H1 (cell line): ENCODE results near the gene KRTAP20-3. TPM values are rescaled to one million over a fixed set of nuclear protein-coding genes. Genes with fewer than 3 reads are reported as not detected.

ENCODE experiments used
- CTCF ChIA-PET: fragments of 300-600 bp; sonication (Branson Sonifier 250); formaldehyde crosslinking; loops from one replicate; lab custom pipeline; 2021; ENCODE audit not compliant: partially characterized antibody; lab: Charles Lee
- POLR2A ChIA-PET: fragments of 300-600 bp; sonication (Branson Sonifier 250); formaldehyde crosslinking; loops from one replicate; lab custom pipeline; 2021; ENCODE audit warnings: inconsistent platforms; ENCODE audit not compliant: partially characterized antibody; lab: Charles Lee
- DNase-seq, 2 experiments: peaks; one replicate each; pipeline versions ENCODE4 v3.0.0 to v3.0.0-alpha.2; 2010 to 2022; ENCODE audit warnings: low spot score in 2 of 2, low read depth in 1 of 2, mixed read lengths in 1 of 2
- FAIRE-seq: peaks from 2 replicates; lab custom pipeline; 2011; peaks lifted over from hg19 to GRCh38; lab: Jason Lieb, UNC
- H2AFZ ChIP-seq: 2 replicates; pipeline ENCODE4 v1.8.1; 2012; ENCODE audit warnings: low read length, inconsistent platforms
- H2AK5ac ChIP-seq: 2 replicates; pipeline ENCODE4 v1.6.1; 2013; ENCODE audit warnings: low read depth, low read length
- H2BK120ac ChIP-seq: replicated peaks from 2 replicates; pipeline ENCODE3; 2013; ENCODE audit warnings: low read depth, low read length, inconsistent platforms
- H2BK12ac ChIP-seq: 2 replicates; pipeline ENCODE4 v1.6.1; 2013; ENCODE audit warnings: low read depth, low read length
- H2BK15ac ChIP-seq: 2 replicates; pipeline ENCODE4 v1.6.1; 2013; ENCODE audit warnings: low read length
- H2BK20ac ChIP-seq: 2 replicates; pipeline ENCODE4 v1.6.1; 2013; ENCODE audit warnings: low read length
- H2BK5ac ChIP-seq: 2 replicates; pipeline ENCODE4 v1.6.1; 2013; ENCODE audit warnings: low read depth, low read length
- H3K14ac ChIP-seq: 2 replicates; pipeline ENCODE4 v1.6.1; 2013; ENCODE audit warnings: inconsistent platforms; ENCODE audit not compliant: insufficient read length
- H3K18ac ChIP-seq: 2 replicates; pipeline ENCODE4 v1.6.1; 2013; ENCODE audit warnings: low read length; ENCODE audit errors: extremely low read depth
- H3K23ac ChIP-seq: 2 replicates; pipeline ENCODE4 v1.6.1; 2013; ENCODE audit warnings: inconsistent platforms; ENCODE audit not compliant: insufficient read length
- H3K23me2 ChIP-seq: 2 replicates; pipeline ENCODE4 v1.6.1; 2013; ENCODE audit warnings: low read depth, low read length
- H3K27ac ChIP-seq: 2 replicates; pipeline ENCODE4 v1.6.1; 2011; ENCODE audit warnings: low read depth, low read length, inconsistent platforms
- H3K27me3 ChIP-seq, 4 experiments: replicated peaks in 1 of 4; 1 replicate in 1 of 4; 2 replicates in 3 of 4; pipeline versions ENCODE4 v1.6.1 to v1.8.1; 2011 to 2013; ENCODE audit warnings: low read length in 3 of 4, mild to moderate bottlenecking in 3 of 4, inconsistent platforms in 2 of 4, mixed read lengths in 2 of 4, moderate library complexity in 1 of 4; ENCODE audit not compliant: control insufficient read depth in 3 of 4, insufficient read depth in 3 of 4; ENCODE audit errors: extremely low read depth in 1 of 4
- H3K36me3 ChIP-seq, 4 experiments: 2 replicates each; pipeline versions ENCODE4 v1.6.1 to v1.8.1; 2011 to 2013; ENCODE audit warnings: mild to moderate bottlenecking in 4 of 4, low read length in 3 of 4, moderate library complexity in 2 of 4, control low read depth in 1 of 4, inconsistent platforms in 1 of 4; ENCODE audit not compliant: insufficient read depth in 4 of 4, control insufficient read depth in 2 of 4
- H3K4ac ChIP-seq: replicated peaks from 2 replicates; pipeline ENCODE3; 2013; ENCODE audit warnings: low read length, low read depth, mixed read lengths, inconsistent platforms; ENCODE audit not compliant: insufficient read length
- H3K4me1 ChIP-seq, 4 experiments: replicated peaks in 1 of 4; 1 replicate in 1 of 4; 2 replicates in 3 of 4; pipeline versions ENCODE4 v1.6.1 to v1.8.1; 2011 to 2013; ENCODE audit warnings: low read length in 3 of 4, inconsistent platforms in 2 of 4, mixed read lengths in 1 of 4; ENCODE audit not compliant: insufficient read depth in 4 of 4, control insufficient read depth in 3 of 4
- H3K4me2 ChIP-seq, 2 experiments: 2 replicates each; pipeline versions ENCODE4 v1.6.1 to v1.8.1; 2011 to 2013; ENCODE audit warnings: low read depth in 2 of 2, low read length in 2 of 2, control low read depth in 1 of 2, inconsistent platforms in 1 of 2, mild to moderate bottlenecking in 1 of 2; ENCODE audit not compliant: insufficient read depth in 1 of 2
- H3K4me3 ChIP-seq, 4 experiments: fragments of 200-600, 300-600 bp in 1 of 4; sonication (generic), shearing (Covaris generic), sonication (Bioruptor Twin) in 1 of 4; 2 replicates each; pipeline versions ENCODE4 v1.5.1 to v1.8.1; 2011 to 2016; ENCODE audit warnings: low read length in 4 of 4, low read depth in 3 of 4, control low read depth in 2 of 4, inconsistent platforms in 2 of 4, mild to moderate bottlenecking in 2 of 4, mixed read lengths in 1 of 4, moderate library complexity in 1 of 4; ENCODE audit not compliant: insufficient read depth in 2 of 4; ENCODE audit errors: extremely low read depth in 1 of 4
- H3K56ac ChIP-seq: replicated peaks from 2 replicates; pipeline ENCODE3; 2013; ENCODE audit warnings: low read depth, mild to moderate bottlenecking, mixed read lengths, low read length, inconsistent platforms; ENCODE audit not compliant: insufficient read length
- H3K79me1 ChIP-seq: 2 replicates; pipeline ENCODE4 v1.6.1; 2013; ENCODE audit warnings: low read depth, low read length, control low read depth
- H3K79me2 ChIP-seq, 2 experiments: 2 replicates each; pipeline versions ENCODE4 v1.6.1 to v1.8.1; 2012 to 2013; ENCODE audit warnings: low read length in 2 of 2, mild to moderate bottlenecking in 2 of 2, inconsistent platforms in 1 of 2; ENCODE audit not compliant: insufficient read depth in 2 of 2, control insufficient read depth in 1 of 2
- H3K9ac ChIP-seq, 4 experiments: replicated peaks in 1 of 4; 1 replicate in 1 of 4; 2 replicates in 3 of 4; pipeline versions ENCODE4 v1.6.1 to v1.8.1; 2011 to 2013; ENCODE audit warnings: low read depth in 3 of 4, low read length in 3 of 4, control low read depth in 2 of 4, mild to moderate bottlenecking in 2 of 4, moderate library complexity in 2 of 4, inconsistent platforms in 1 of 4; ENCODE audit errors: extremely low read depth in 1 of 4
- H3K9me3 ChIP-seq, 2 experiments: 2 replicates each; pipeline versions ENCODE4 v1.6.1 to v1.8.1; 2012 to 2013; ENCODE audit warnings: mild to moderate bottlenecking in 2 of 2, moderate library complexity in 2 of 2, control low read depth in 1 of 2, inconsistent platforms in 1 of 2, low read depth in 1 of 2, low read length in 1 of 2, mixed read lengths in 1 of 2; ENCODE audit not compliant: insufficient read depth in 2 of 2
- H4K20me1 ChIP-seq, 2 experiments: replicated peaks in 1 of 2; 2 replicates each; pipeline versions ENCODE3 to v1.8.1; 2011 to 2013; ENCODE audit warnings: inconsistent platforms in 2 of 2, low read length in 2 of 2, mild to moderate bottlenecking in 1 of 2; ENCODE audit not compliant: insufficient read depth in 2 of 2, control insufficient read depth in 1 of 2
- H4K5ac ChIP-seq: 2 replicates; pipeline ENCODE4 v1.6.1; 2013; ENCODE audit warnings: low read length, low read depth, mixed read lengths, inconsistent platforms; ENCODE audit not compliant: insufficient read length
- H4K8ac ChIP-seq: 2 replicates; pipeline ENCODE4 v1.8.0; 2013; ENCODE audit warnings: mild to moderate bottlenecking, moderate library complexity, low read length, inconsistent platforms; ENCODE audit not compliant: insufficient read depth; ENCODE audit errors: extremely low read depth
- H4K91ac ChIP-seq: replicated peaks from 2 replicates; pipeline ENCODE3; 2013; ENCODE audit warnings: low read length, mixed read lengths, inconsistent platforms; ENCODE audit not compliant: insufficient read length
- BCL11A ChIP-seq, 2 experiments: IDR thresholded peaks; one replicate each; pipeline ENCODE4 v1.6.1; 2011; ENCODE audit warnings: low read depth in 2 of 2, low read length in 2 of 2, mild to moderate bottlenecking in 2 of 2
- CBX5 ChIP-seq: fragments of 300-800, 300-1000 bp; sonication (generic); IDR thresholded peaks from 2 replicates; pipeline ENCODE4 v1.7.1; 2016; ENCODE audit warnings: antibody characterized with exemption, low read length, low read depth
- CBX8 ChIP-seq: fragments of 300-800, 300-1000 bp; sonication (generic); IDR thresholded peaks from 2 replicates; pipeline ENCODE4 v1.7.1; 2016; ENCODE audit warnings: low read depth, low read length, borderline replicate concordance
- GTF2F1 ChIP-seq: IDR thresholded peaks from 2 replicates; pipeline ENCODE4 v1.6.1; 2012; ENCODE audit warnings: low read depth, low read length, improper control_type of control experiment, borderline replicate concordance
- HDAC6 ChIP-seq: IDR thresholded peaks from one replicate; pipeline ENCODE4 v1.7.1; 2012; ENCODE audit warnings: low read depth, mild to moderate bottlenecking, inconsistent platforms, low read length, moderate library complexity
- KDM4A ChIP-seq: IDR thresholded peaks from one replicate; pipeline ENCODE4 v1.7.1; 2012; ENCODE audit warnings: low read depth, mild to moderate bottlenecking, moderate library complexity, low read length, inconsistent platforms; ENCODE audit not compliant: severe bottlenecking
- MAFK ChIP-seq: IDR thresholded peaks from 2 replicates; pipeline ENCODE4 v1.6.1; 2012; ENCODE audit warnings: low read depth, mild to moderate bottlenecking, improper control_type of control experiment, low read length
- NANOG ChIP-seq: IDR thresholded peaks from 2 replicates; pipeline ENCODE4 v1.6.1; 2011; ENCODE audit warnings: low read length, low read depth, mild to moderate bottlenecking, inconsistent platforms; ENCODE audit not compliant: insufficient read depth, poor library complexity, severe bottlenecking
- SIRT6 ChIP-seq: IDR thresholded peaks from one replicate; pipeline ENCODE4 v1.7.1; 2012; ENCODE audit warnings: low read length, inconsistent platforms
- SIX5 ChIP-seq: IDR thresholded peaks from 2 replicates; pipeline ENCODE4 v1.6.1; 2011; ENCODE audit warnings: mild to moderate bottlenecking, low read depth, low read length
- SP1 ChIP-seq: IDR thresholded peaks from 2 replicates; pipeline ENCODE4 v1.6.1; 2011; ENCODE audit warnings: low read depth, low read length
- SP2 ChIP-seq: IDR thresholded peaks from 2 replicates; pipeline ENCODE4 v1.6.1; 2012; ENCODE audit warnings: mild to moderate bottlenecking, low read length, inconsistent platforms
- SP4 ChIP-seq: IDR thresholded peaks from 2 replicates; pipeline ENCODE4 v1.6.1; 2012; ENCODE audit warnings: low read length, inconsistent platforms
- YY1 ChIP-seq: IDR thresholded peaks from 2 replicates; pipeline ENCODE4 v1.6.1; 2011; ENCODE audit warnings: low read depth, mild to moderate bottlenecking, low read length
- WGBS, 2 experiments: shearing (Covaris generic) in 1 of 2; methylation state at CpG; one replicate each; pipeline versions ENCODE4 v1.1.6 to v1.1.7; 2013 to 2015; ENCODE audit warnings: low lambda C conversion rate in 2 of 2, mixed read lengths in 2 of 2, inconsistent platforms in 1 of 2, low coverage in 1 of 2, missing lambda C conversion rate in 1 of 2; ENCODE audit not compliant: insufficient replicate concordance in 2 of 2, insufficient coverage in 1 of 2, insufficient read length in 1 of 2; ENCODE audit errors: extremely low coverage in 1 of 2, missing lambda C conversion rate in 1 of 2; 5-methylcytosine and 5-hydroxymethylcytosine counted together
- polyA plus RNA-seq, 7 experiments: library from polyadenylated mRNA; depleted of rRNA in 3 of 7; stranded (reverse) in 5 of 7; unstranded in 2 of 7; fragments of >200 nt in 5 of 7; fragments of 200-250 nt in 2 of 7; gene quantifications; 1 replicate in 5 of 7; 2 replicates in 1 of 7; 4 replicates in 1 of 7; pipeline versions ENCODE4 v1.2.1 to v1.2.3, GENCODE V29; 2011 to 2013; ENCODE audit warnings: missing spikeins in 2 of 7, mixed read lengths in 2 of 7
- total RNA-seq: library from RNA; stranded (reverse); fragmentation: NEBNext Ultra II Directional; extraction: Animal tissue kit (Norgen Biotek cat#: 25700); gene quantifications from 2 replicates; pipeline ENCODE4 v1.2.1, GENCODE V29; 2021
- TF ChIP-seq, protein P1 (sequence below): IDR thresholded peaks from 2 replicates; pipeline ENCODE4 v1.6.1; 2011; ENCODE audit warnings: low read length, improper control_type of control experiment

The KRTAP20-3 gene
- total and polyA plus RNA-seq, 2 of the 8 experiments (the other 6 are each of a cell fraction or from before 2014, with no cell fraction given) = not detected

DNA sequence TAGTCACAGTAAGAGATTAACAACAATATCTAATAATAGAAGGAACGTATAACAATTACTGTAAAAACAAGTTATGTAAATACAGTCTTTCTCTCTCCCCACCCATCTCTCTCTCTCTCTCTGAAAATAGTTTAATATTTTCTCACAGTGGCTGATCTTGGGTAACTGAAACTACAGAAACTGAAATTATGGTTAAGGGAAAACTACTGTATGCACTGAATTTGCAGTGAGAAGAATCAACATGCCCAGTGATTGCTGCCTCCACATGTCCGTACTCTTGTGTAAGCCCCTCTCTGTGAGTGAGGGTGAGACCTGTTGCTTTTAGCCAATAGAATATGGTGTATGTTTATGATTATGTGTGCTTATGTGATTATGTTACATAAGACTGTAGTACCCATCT, 30.5 kb upstream of the KRTAP20-3 start:
- Histone ChIP-seq H2BK20ac (no peak overlapping the region), H2BK5ac (no peak overlapping the region), H3K4me2 (no peak overlapping the region)
- TF ChIP-seq SP1 (no peak), MAFK (no peak), KDM4A (no peak), CBX5 (no peak), NANOG (no peak), YY1 (no peak), SIRT6 (no peak), SP2 (no peak), HDAC6 (no peak), GTF2F1 (no peak), SP4 (no peak), BCL11A (IDR thresholded peaks at IDR 0.05; ENCODE audit: low read depth in 2 of 2, low read length in 2 of 2) (no peak), SIX5 (no peak), CBX8 (no peak)
- TF ChIP-seq, protein P1, sequence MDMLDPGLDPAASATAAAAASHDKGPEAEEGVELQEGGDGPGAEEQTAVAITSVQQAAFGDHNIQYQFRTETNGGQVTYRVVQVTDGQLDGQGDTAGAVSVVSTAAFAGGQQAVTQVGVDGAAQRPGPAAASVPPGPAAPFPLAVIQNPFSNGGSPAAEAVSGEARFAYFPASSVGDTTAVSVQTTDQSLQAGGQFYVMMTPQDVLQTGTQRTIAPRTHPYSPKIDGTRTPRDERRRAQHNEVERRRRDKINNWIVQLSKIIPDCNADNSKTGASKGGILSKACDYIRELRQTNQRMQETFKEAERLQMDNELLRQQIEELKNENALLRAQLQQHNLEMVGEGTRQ = no peak

More for the DNA sequence above, 30.5 kb upstream of the KRTAP20-3 start:
- Histone ChIP-seq H3K23me2 (no peaks in the 10 kb centered on the region; the same call in 1 of the 2 replicates), H3K18ac (no peak overlapping the region), H2AK5ac (no peak overlapping the region), H3K23ac (no peak overlapping the region), H2AFZ (no peak overlapping the region), H3K27ac (no peak overlapping the region), H2BK15ac (no peak overlapping the region), H3K9ac (no peak overlapping the region), H3K79me2 (no peaks in the 10 kb centered on the region), H2BK12ac (no peak overlapping the region), H4K20me1 (no peaks in the 10 kb centered on the region), H3K36me3 (no peaks in the 10 kb centered on the region), H2BK120ac (no peak overlapping the region), H3K4me1 (no peaks in the 10 kb centered on the region), H3K9me3 (no peaks in the 10 kb centered on the region; a peak in 1 of 4 replicates), H3K14ac (no peak overlapping the region), H3K4me3 (no peak overlapping the region), H4K5ac (no peak overlapping the region), H3K27me3 (no peaks in the 10 kb centered on the region), H3K4ac (no peak overlapping the region), H4K91ac (no peak overlapping the region), H3K79me1 (no peaks in the 10 kb centered on the region), H4K8ac (no peak overlapping the region), H3K56ac (no peak overlapping the region)
- 88% methylated on average over 2 of the region's 2 CpGs; no CpG with 5 or more reads in 1 of the 2 experiments for WGBS, 2 experiments
- DNase-seq (no peak), FAIRE-seq (no peak)
- ChIA-PET CTCF (interaction anchor here (1.2 kb wide), 1 partner anchor 106 kb away, joined by 4 read pairs; no protein-coding TSS in a partner anchor), POLR2A (no interaction called here)
